Umbilical cord (tissue), 2 donors: ENCODE data around the gene FBXW7. TPM values are rescaled to one million over a fixed set of nuclear protein-coding genes. Genes with fewer than 3 reads are reported as not detected.
A peak's percentile ranks its signal among the peaks of the same experiment; 100 is the strongest.

Experiments
- DNase-seq: peaks from one replicate; pipeline ENCODE4 v3.0.0-alpha.2; 2015; ENCODE audit warnings: low spot score
- total RNA-seq: library from RNA; depleted of rRNA; stranded (reverse); fragments of >200 nt; gene quantifications from one replicate; pipeline ENCODE4 v1.2.3, GENCODE V29; 2014; ENCODE audit warnings: low replicate concordance; ENCODE audit not compliant: insufficient read depth

The FBXW7 gene
- total RNA-seq, 1 donor from 2014 or later: 66.4 TPM

DNA sequence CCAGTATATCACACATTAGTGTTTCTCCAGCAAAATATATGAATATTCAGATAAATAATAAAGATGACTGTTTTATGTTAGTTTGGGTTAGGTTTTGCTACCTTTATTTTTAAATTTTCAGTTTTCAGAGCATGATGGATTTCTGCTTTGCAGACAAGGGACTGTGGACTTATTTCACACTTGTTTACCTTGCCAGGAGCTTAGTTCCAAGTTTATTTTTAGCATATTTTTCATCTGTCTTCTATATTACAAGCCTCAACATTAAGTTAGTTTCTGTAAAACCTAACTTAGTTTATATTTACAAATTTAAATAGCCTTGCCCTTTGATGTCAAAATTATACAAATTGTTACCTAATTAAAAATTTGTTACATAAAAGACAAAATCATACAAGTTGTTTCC, 163.4 kb downstream of the FBXW7 start:
- no peak for DNase-seq

DNA sequence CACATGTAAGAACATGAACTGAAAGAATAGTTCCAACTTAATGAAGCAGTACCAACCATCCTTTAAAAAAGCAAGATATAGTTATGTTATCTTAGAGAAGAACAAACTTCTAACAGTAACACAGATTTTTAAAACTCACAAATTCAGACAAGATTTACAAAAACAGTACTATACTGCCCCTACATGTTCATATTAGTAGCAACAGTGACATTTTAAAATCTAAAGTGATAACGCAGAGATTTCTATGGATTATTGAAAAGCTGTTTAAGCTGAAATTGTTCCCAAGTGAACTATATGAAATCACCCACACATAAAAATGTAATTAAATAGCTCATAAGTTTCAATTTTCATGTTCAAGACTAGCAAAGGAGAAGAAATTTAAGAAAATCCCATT, 166.0 kb downstream of the FBXW7 start:
- DNase-seq: no peak

DNA sequence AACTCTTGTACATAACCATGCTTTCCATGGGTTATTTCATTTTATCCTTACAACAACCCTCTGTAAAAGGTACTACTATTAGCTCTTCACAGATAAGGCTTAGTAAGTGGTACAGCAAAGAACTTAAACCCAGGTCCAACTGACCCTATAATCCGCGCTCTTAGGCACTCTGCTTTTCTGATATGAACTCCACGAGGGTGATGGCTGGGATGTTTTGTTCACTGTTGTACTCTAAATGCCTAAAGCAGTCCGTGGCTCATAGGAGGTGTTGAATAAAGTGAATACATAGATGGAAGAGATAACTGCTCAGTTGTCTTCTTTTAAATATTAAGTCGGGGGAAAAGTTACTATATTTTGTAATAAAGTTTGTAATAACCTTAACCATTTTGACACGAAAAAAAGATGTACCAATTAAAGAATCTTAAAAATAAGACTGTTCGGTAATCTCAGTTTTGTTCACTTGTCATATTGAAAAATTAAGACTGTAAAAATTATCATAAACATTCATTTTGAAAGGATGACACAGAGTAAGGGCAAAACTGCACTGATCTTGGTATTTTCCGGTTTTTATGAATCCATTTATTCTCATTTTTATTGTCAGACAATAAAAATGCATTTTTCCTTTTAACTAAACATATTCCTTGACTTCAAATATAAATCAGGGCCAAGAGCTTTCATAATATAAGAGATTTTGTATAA, 166.5 kb downstream of the FBXW7 start:
- peak; percentile 39 for DNase-seq

DNA sequence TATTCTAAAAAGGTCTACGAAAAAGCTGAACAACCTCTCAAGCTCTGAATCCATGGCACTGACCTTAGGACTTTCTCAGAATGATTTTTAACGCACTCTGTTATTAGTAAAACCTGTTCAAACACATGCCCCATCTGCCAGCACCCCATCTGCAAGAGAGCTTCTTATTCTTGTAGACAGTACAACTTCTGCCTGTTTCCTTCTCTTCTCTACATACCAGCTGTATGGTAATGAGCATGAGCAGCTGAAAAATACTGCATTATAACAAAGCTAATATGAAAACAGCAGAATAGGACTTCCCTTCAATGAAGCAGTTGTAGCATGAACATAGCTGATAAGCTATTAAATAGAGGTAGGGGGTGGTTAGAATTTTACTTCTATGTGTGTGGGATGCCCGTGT, 167.9 kb downstream of the FBXW7 start:
- DNase-seq: no peak

DNA sequence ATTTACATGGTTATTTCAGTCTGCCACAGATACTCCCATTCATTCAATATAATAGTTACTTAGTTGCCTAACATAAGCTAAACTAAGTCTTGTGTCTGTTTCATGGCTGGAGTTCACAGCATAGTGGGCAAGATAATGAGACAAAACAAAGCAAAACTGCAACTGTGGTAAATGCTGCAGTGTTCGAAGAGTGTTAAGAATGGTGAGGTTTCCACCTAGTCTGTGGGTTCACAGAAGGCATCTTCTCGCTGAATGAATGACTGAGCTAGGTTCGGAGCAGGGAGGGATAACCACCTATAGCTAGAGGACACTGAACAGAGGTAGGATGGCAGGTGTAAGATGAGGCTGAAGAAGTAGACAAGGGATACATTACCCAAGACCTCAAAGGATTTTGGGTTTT, 171.0 kb downstream of the FBXW7 start:
- no peak for DNase-seq

DNA sequence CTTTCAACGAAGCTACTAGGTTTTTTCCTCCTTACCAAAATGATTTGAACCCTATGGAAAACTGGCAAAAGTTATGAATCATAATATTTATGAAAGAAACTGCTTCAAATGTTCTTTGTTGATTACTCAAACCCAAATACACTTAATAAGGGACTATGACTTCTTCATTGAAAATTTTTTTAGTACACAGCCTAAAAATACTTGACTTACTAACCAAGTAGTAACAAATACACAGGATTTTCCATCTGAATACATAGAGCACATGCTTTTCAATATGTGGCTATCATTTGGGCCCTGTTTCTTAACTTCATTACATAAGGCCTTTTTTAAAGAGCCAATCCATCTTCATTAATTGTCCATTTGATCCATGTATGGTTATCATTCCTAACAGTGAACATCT, 171.5 kb downstream of the FBXW7 start:
- no peak for DNase-seq

DNA sequence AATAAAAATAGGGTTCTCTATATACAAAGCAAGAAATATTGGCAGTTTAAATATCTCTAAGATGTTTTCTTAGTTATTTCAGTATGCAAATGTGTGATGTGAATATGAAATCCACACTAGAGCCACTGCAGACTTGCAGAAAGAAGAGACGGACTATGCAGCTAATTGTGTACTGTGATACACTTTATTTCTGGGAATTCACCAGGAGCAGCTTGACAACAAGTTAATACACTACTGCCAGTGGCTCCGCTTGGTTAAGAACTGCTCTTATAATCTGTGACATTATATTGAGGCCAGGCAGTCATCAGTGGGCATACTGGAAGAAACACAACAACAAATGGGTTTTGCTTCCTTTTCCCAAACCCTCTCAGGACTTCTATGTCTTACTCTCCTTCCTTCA, 172.0 kb downstream of the FBXW7 start:
- no peak for DNase-seq

DNA sequence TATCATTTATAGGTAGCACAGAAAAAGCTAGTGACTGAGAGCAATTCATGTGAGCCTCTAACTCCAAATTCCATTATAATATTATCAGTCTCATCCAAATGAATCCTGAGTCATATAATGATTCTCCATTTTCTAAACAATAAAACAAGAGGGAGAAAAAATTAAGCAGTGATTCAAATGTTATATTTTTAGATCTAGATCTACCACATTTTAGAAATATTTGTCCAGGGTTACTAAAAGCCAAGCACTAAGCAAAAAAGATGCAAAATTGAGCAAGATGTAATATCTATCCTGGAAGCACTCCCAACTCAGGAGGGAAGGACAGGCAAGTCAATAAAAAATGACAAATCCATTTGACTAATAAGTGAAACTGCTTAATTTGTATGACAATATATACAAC, 172.8 kb downstream of the FBXW7 start:
- no peak for DNase-seq

DNA sequence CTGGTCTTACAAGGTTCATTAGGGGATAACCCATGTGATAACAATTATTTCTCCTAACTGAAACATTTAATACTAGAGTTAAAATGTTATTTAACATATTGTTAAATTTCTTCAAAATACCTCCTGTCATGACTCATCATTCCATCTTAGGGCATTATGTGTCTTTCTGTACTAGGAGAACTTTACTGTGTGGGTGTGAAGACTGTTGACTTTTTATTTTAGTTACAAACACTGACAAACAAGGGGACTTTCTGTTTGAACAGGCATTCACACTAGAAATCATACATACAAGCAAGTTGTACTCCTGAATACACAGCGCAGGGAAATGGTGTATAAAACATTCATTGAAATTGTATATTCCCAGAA, 175.9 kb downstream of the FBXW7 start:
- DNase-seq: no peak

DNA sequence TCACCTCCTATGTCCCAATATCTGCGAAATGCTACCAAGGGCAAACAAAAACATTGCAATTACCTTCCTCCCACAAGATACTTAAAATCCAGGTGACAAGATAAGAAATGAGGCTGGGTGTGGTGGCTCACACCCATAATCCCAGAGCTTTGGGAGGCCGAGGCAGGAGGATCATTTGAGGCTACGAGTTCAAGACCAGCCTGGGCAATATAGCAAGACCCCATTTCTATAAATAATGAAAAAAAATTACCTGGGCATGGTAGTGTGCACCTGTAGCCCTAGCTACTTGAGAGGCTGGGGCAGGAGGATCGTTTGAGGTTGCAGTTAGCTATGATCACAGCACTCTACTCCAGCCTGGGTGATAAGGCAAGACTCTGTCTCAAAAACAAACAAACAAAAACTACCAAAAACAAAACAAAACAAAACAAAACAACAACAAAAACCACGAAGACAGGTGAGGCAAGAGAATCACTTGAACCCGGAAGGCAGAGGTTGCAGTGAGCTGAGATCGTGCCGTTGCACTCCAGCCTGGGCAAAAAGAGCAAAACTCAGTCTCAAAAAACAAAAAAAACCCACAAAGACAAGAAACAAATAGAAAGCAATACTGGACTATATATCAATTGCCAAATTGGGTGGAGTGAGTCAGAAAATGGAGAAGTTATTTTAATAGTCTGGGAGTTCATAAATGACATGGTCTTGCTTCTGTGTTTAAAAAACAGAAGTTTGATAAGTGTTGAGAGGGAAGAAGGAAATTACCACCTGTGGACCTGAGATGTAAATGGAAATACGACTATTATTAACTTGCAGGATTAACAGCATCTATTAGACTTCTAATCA, 176.5 kb downstream of the FBXW7 start:
- DNase-seq: no peak

DNA sequence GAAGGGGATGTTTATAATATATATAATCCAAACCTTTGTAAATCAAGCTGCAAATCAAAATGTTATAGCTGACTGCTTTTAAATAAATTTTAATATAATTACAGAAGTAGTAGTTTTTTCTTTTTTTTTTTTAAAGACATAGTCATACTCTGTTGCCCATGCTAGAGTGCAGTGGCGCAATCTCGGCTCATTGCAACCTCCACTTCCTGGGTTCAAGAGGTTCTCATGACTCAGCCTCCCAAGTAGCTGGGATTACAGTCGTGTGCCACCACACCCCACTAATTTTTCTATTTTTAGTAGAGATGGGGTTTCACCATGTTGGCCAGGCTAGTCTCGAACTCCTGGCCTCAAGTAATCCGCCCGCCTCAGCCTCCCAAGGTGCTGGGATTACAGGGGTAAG, 178.7 kb downstream of the FBXW7 start:
- no peak for DNase-seq

DNA sequence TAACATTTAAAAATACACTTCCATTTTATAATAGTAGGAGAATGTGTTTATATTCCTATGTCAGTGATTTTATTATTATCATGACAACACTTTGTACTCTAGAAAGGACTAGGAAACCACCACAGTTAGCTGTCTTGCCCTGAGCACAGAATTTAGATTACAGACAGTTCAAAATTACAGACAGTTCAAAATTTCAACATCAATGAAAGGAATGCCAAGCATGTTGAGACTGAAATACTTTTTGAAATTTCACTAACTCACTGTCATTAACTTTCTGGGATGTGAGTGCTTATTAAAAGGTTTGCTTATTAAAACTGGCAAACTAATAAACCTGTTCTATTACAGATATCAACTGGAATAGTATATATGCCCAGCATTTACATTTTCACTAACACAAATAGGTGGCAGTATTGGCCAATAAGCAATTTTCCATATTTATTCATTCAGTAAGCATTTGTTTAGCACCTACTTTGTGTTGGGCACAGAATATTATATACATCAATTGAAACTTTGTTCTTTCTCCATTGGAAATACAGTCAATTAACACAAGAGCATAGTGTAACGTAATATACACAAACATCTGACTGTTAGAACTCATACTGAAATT, 179.4 kb downstream of the FBXW7 start:
- peak; percentile 31 for DNase-seq

DNA sequence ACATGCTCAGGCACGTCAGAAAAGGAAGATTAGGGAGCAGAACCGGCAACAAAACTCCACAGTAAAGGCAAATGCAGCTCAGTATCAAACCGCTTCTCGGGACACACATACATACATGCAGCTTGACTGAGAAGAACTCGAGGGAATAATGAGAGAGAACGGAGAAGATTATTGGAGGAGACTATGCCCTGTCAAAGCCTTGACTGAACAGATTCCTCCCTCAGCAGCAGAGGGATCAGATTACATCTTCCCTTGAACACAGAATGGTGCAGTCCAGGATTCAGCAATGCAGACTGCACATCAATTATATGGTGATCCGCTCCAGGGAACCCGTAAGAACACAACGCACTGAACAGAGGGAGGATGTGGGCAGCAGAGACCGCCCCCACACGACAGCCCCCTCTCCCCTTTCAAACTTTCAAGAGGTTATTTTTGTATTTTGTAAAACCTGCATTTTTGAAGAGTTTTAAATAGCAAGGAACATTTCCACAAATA, 183.2 kb downstream of the FBXW7 start:
- DNase-seq: peak; percentile 99

DNA sequence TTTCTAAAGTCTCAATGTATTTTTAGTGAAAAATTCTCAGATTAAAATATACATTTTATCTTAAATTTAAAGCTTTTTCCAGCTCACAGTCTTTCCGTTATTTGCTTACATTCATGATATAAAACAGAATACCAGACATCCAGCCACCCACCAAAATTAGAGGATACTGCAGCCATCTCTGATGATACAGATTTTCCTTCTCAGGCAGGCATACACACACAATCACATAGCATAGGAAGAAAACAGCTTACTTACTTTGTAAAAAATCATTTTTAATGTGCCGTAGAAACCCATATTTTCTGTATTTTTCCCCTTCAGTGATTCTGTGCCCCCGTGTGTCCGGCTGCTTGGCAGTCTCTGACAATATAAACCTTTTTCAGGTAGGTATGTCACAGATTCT, 183.7 kb downstream of the FBXW7 start:
- DNase-seq: no peak

DNA sequence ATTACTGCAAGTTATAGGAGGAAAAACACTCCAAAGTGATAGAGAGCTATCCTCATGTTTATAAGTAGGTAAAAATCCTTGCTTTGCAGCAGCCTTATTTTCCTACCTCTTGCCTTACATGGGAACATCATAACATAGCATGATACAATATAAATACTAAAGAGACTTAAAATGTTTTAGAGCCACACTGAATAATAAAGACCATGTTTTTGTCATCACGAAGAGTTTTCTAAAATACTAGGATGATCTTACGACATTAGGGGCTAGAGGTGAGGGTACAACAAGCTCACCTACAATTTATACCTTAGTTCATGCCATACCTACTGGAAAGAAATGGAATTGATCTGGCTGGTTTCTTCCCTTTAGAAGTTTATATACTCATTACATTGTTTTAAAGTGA, 184.8 kb downstream of the FBXW7 start:
- no peak for DNase-seq

DNA sequence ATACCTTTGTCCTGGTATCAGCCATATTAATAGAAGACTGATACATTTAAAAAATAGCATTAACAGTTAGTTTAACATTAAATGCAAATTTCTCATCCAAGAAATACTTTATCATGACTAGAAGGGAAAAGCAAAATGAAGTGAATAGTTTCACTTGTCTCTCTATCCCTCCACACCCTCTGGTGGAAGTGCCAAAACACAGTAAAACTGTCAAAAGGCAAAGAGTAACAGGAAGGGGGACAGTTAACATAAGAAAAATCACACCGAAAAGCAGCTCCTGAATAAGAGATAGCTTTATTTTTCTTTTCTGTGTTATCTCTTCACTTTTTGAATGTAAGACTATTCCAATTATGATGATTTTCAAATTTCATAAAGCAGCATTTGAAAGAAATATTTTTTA, 187.2 kb downstream of the FBXW7 start:
- DNase-seq: peak; percentile 63

DNA sequence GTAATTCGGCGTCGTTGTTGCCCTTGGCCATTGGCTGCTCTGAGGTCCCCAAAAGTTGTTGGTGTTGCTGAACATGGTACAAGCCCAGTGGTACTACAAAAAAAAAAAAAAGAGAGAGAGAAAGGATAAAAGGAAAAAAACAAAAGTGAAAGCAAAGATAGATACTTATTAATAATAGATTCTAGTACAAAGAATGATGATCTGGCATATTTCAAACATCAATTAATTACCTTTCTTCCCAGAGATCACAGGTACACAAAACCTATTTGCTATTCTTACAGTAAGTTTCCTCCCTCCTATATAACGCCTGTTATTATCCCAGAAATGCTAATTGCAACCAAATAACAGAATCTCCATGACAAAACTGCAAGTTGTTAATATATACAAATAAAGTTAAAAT, 188.9 kb downstream of the FBXW7 start:
- no peak for DNase-seq

DNA sequence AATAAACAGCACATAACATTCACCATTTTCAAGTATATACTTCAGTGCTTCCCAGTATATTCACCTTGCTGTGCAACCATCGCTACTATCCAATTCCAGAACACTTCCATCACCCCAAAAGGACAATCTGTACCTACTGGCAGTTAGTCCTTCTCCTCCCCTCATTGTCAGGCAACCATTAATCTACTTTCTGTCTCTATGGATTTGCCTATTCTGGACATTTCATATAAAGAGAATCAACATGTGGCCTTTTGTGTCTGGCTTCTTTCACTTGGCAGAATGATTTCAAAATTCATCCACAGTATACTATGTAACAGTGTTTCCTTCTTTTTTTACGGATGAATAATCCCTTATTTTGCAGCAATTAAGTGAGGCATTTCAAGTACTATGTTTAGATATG, 189.4 kb downstream of the FBXW7 start:
- DNase-seq: no peak

DNA sequence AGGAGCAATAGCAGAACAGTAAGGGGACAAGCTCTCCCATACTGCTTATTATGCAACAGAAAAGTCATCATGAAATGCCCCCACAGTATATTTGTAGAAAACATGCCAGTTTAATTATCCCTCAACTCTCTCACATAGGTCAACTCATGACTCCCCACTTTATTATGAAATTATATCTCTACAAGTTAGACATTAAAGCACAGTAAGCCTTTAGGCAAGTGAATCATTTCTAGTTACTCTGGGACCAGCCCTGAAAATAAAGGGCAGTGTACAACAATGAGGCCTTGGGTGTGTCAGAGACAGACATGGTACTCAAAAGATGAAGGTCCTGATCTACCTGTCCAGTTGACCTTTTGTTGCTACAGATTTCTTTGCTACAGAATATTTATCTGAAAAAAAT, 191.9 kb downstream of the FBXW7 start:
- DNase-seq: no peak

DNA sequence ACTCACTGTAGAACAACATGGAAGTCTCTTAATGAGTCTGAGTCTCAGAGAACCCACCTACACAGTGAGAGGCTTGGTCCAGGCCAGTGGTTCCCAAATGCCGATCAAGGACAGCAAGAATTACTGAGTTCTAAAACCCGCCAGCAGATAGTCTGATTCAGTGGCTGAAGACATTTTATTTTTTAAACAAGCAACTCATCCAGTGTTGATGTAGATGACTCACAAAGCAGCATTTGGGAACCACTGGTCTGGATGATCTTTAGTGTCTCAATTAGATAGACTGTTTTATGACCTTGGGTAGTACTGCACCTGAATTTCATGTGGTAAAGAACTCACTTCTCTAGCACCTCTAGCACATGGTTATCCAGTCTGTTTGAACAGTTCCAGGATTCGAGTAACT, 193.6 kb downstream of the FBXW7 start:
- DNase-seq: no peak

DNA sequence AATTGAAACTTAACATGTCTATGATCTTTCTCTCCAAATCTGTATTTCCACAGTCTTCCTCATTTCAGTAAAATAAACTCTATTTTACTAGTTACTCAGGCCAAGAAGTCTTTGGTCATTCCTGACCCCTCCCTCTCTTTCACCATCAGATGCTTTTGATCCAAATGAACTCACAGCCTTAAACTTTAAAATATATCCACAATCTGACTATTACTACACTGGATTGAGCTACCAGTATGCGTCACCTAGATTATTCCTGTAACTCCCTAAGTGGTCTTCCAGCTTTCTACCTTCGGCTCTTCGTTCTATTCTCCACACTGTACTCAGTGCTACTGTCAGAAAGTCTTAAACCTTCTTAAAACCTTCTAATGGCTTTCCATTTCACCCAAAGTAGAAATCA, 195.1 kb downstream of the FBXW7 start:
- DNase-seq: no peak

DNA sequence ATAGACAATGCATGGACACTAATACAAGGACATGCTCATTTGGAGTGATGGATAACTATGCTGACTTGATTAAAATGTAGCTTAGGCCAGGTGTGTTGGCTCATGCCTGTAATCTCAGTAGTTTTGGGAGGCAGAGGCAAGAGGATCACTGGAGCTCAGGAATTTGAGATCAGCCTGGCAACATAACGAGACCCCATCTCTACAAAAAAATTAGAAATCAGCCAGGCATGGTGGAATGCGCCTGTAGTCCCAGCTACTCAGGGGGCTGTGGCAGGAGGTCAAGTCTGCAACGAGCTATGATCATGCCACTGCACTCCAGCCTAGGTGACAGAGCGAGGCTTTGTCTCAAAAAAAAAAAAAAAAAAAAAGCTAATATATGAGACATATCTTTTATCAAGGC, 196.3 kb downstream of the FBXW7 start:
- DNase-seq: no peak

DNA sequence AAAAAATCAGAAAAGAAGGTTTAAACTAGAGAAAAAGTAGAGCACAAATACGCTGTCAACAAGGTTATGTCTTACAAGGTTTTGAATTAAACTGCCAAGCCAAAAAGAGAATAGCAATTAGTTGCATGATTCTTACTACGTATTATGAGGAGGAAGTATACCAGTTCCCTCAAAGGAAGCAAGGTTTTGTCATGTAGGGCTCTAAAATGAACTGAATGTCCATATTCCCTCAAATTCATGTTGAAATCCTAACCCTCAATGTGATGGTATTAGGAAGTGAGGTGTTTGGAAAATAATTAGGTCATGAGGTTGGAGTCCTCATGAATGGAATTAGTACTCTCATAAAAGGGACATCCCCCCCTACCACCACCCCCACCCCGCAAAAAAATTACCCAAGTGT, 201.0 kb downstream of the FBXW7 start:
- DNase-seq: no peak
